ENCODE measurements around the gene ACER1.
"Not testable (repeated sequence)": the region's sequence is repeated elsewhere in the genome, so short reads cannot be mapped to it uniquely, and the experiment has no call there.

ACER1 gene

GRCh38 chr19:6286676-6287075 is 46.7 kb downstream of the ACER1 start:
- DNase-seq = no peak

- not testable (repeated sequence) for DNase-seq
These were observed 51.0 kb downstream of the ACER1 start for GRCh38 chr19:6282393-6282792.

GRCh38 chr19:6279931-6280591 is 53.4 kb downstream of the ACER1 start, which contains the start of gene MLLT1:
MLLT1 (minus strand) TSS chr19:6279975; CDS start chr19:6279784, 191 bp downstream.
- DNase-seq = peak; percentile 88

GRCh38 chr19:6279620-6279930 is 53.8 kb downstream of the ACER1 start:
- DNase-seq = no peak

GRCh38 chr19:6278740-6279619 is 54.4 kb downstream of the ACER1 start:
- no peak for DNase-seq

- no peak for DNase-seq
These were observed 55.4 kb downstream of the ACER1 start for GRCh38 chr19:6278051-6278450.

GRCh38 chr19:6276447-6276846 is 57.0 kb downstream of the ACER1 start:
- DNase-seq = no peak

GRCh38 chr19:6275170-6275744 is 58.2 kb downstream of the ACER1 start:
- DNase-seq = no peak

- no peak for DNase-seq
These were observed 58.7 kb downstream of the ACER1 start for GRCh38 chr19:6274756-6275155.

GRCh38 chr19:6273701-6274601 is 59.5 kb downstream of the ACER1 start:
- DNase-seq = no peak

- no peak for DNase-seq
These were observed 60.4 kb downstream of the ACER1 start for GRCh38 chr19:6272913-6273600.

GRCh38 chr19:6272411-6272791 is 61.0 kb downstream of the ACER1 start:
- DNase-seq = no peak

GRCh38 chr19:6271721-6272410 is 61.5 kb downstream of the ACER1 start:
- peak; percentile 79 for DNase-seq

- DNase-seq = no peak
These were observed 62.2 kb downstream of the ACER1 start for GRCh38 chr19:6271251-6271650.

- DNase-seq = no peak
These were observed 62.6 kb downstream of the ACER1 start for GRCh38 chr19:6270822-6271221.

GRCh38 chr19:6270076-6270745 is 63.2 kb downstream of the ACER1 start:
- no peak for DNase-seq

GRCh38 chr19:6269101-6269886 is 64.1 kb downstream of the ACER1 start:
- no peak for DNase-seq

GRCh38 chr19:6268382-6268771 is 65.0 kb downstream of the ACER1 start:
- no peak for DNase-seq

GRCh38 chr19:6267552-6268381 is 65.6 kb downstream of the ACER1 start:
- DNase-seq = no peak

All from NCI-H1105 treated with DMSO at 0.1 percent for 48 hours (cell line).